Endodermal cell (in vitro differentiated cells): Measurements from ENCODE around the gene MTFMT. TPM values are rescaled to one million over a fixed set of nuclear protein-coding genes. Genes with fewer than 3 reads are reported as not detected.

ENCODE experiments used
- DNase-seq: peaks from one replicate; pipeline ENCODE4 v3.0.0-alpha.2; 2017
- H3K27ac ChIP-seq: 2 replicates; pipeline ENCODE4 v1.5.1; 2013; ENCODE audit warnings: mild to moderate bottlenecking, low read depth, low read length, moderate library complexity
- H3K27me3 ChIP-seq: 2 replicates; pipeline ENCODE4 v1.6.1; 2013; ENCODE audit warnings: mild to moderate bottlenecking, low read length, moderate library complexity; ENCODE audit not compliant: insufficient read depth, control insufficient read depth, poor library complexity, severe bottlenecking
- H3K36me3 ChIP-seq: 2 replicates; pipeline ENCODE4 v1.7.0; 2013; ENCODE audit warnings: mild to moderate bottlenecking, low read length, moderate library complexity; ENCODE audit not compliant: control insufficient read depth, insufficient read depth
- H3K4me1 ChIP-seq: one replicate; pipeline ENCODE4 v1.7.0; 2013; ENCODE audit warnings: low read length; ENCODE audit not compliant: control insufficient read depth, insufficient read depth
- H3K4me3 ChIP-seq: 2 replicates; pipeline ENCODE4 v1.5.1; 2013; ENCODE audit warnings: mild to moderate bottlenecking, low read length, moderate library complexity
- H3K9ac ChIP-seq: 2 replicates; pipeline ENCODE4 v1.6.1; 2013; ENCODE audit warnings: mild to moderate bottlenecking, low read length, moderate library complexity; ENCODE audit not compliant: poor library complexity, severe bottlenecking; ENCODE audit errors: extremely low read depth
- H3K9me3 ChIP-seq: 2 replicates; pipeline ENCODE4 v1.6.1; 2013; ENCODE audit warnings: mild to moderate bottlenecking, low read length, moderate library complexity; ENCODE audit not compliant: control insufficient read depth
- H3K27ac Mint-ChIP-seq: 2 replicates; pipeline ENCODE4 v1.8.0; 2020; ENCODE audit warnings: mixed read lengths
- H3K27me3 Mint-ChIP-seq: 2 replicates; pipeline ENCODE4 v1.8.0; 2021; ENCODE audit warnings: mild to moderate bottlenecking, mixed read lengths; ENCODE audit not compliant: insufficient read depth
- H3K36me3 Mint-ChIP-seq: 2 replicates; pipeline ENCODE4 v1.8.0; 2020; ENCODE audit warnings: low read depth, mixed read lengths
- H3K4me1 Mint-ChIP-seq: 2 replicates; pipeline ENCODE4 v1.8.0; 2020; ENCODE audit warnings: mixed read lengths
- H3K4me3 Mint-ChIP-seq: 2 replicates; pipeline ENCODE4 v1.8.0; 2020; ENCODE audit warnings: mild to moderate bottlenecking, moderate library complexity, mixed read lengths
- H3K9me3 Mint-ChIP-seq: 2 replicates; pipeline ENCODE4 v1.8.0; 2020; ENCODE audit warnings: mild to moderate bottlenecking, mixed read lengths
- WGBS, 2 experiments: methylation state at CpG; one replicate each; pipeline versions ENCODE4 v1.1.5 to v1.1.7; 2013; ENCODE audit warnings: missing lambda C conversion rate in 2 of 2, mixed read lengths in 1 of 2; ENCODE audit not compliant: insufficient coverage in 1 of 2, insufficient read length in 1 of 2; 5-methylcytosine and 5-hydroxymethylcytosine counted together
- total RNA-seq, 2 donors: library from RNA; stranded (reverse); fragmentation: NEBNext Ultra II Directional in 1 of 2; extraction: Animal tissue kit (Norgen Biotek cat#: 25700) in 1 of 2; gene quantifications; 2 replicates in 1 of 2; 3 replicates in 1 of 2; pipeline ENCODE4 v1.2.1, GENCODE V29; 2021
- TF ChIP-seq, protein P1 (sequence below): fragments of 200-600 bp; sonication (generic); conservative IDR thresholded peaks from 2 replicates; pipeline ENCODE4 v1.5.0; 2021; ENCODE audit warnings: antibody characterized with exemption, mild to moderate bottlenecking

MTFMT gene
- total RNA-seq, 2 donors from 2014 or later, result 17.8 to 23.2 TPM

DNA sequence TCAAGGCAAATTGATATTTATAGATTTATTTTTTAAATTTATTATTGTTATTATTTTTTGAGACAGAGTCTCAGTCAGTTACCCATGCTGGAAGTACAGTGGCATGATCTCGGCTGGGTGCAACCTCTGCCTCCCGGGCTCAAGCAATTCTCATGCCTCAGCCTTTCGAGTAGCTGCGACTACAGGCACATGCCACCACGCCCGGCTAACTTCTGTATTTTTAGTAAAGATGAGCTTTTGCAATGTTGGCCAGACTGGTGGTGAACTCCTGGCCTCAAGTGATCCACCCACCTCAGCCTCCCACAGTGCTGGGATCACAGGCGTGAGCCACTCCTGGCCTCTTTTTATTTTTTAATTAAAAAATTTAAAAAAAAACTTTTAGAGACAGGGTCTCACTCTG lies 58.7 kb downstream of the MTFMT start:
- H3K27me3 ChIP-seq, result no peaks in the 10 kb centered on the region
- Mint-ChIP-seq H3K36me3 (peaks cover 67% of the 10 kb centered on the region), H3K4me3 (no peak overlapping the region), H3K27ac (no peak overlapping the region), H3K9me3 (no peaks in the 10 kb centered on the region), H3K27me3 (no peaks in the 10 kb centered on the region), H3K4me1 (no peaks in the 10 kb centered on the region)
- 90 to 100% methylated on average over 3 to 6 of the region's 7 CpGs for WGBS, 2 experiments
- no peak overlapping the region for H3K27ac ChIP-seq
- no peaks in the 10 kb centered on the region for H3K4me1 ChIP-seq
- TF ChIP-seq, protein P1, sequence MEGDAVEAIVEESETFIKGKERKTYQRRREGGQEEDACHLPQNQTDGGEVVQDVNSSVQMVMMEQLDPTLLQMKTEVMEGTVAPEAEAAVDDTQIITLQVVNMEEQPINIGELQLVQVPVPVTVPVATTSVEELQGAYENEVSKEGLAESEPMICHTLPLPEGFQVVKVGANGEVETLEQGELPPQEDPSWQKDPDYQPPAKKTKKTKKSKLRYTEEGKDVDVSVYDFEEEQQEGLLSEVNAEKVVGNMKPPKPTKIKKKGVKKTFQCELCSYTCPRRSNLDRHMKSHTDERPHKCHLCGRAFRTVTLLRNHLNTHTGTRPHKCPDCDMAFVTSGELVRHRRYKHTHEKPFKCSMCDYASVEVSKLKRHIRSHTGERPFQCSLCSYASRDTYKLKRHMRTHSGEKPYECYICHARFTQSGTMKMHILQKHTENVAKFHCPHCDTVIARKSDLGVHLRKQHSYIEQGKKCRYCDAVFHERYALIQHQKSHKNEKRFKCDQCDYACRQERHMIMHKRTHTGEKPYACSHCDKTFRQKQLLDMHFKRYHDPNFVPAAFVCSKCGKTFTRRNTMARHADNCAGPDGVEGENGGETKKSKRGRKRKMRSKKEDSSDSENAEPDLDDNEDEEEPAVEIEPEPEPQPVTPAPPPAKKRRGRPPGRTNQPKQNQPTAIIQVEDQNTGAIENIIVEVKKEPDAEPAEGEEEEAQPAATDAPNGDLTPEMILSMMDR, result no peak
- H3K9ac ChIP-seq, result no peak overlapping the region
- no peaks in the 10 kb centered on the region for H3K9me3 ChIP-seq
- H3K36me3 ChIP-seq, result peaks cover 72% of the 10 kb centered on the region
- no peak for DNase-seq
- H3K4me3 ChIP-seq, result no peak overlapping the region

DNA sequence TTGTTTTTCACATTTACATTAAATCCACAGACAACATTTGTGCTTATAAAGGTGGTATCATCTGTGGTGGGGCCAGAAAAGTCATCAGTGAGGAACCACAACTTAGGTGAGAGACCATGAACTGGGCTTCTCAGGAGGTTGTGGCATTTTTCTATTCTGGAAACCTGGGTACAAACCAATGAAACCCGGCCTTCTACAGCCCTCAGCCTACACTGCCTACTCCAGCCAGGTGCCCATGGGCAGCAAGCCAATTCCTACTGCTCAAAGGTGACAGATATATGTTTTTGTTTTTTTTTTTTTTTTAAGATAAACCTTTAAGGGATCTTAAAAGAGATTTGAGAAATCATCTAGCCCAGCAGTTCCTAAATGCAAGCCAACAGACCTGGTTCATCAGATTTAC lies 60.0 kb downstream of the MTFMT start:
- DNase-seq, result no peak
- Histone ChIP-seq H3K27me3 (no peaks in the 10 kb centered on the region), H3K36me3 (peaks cover 72% of the 10 kb centered on the region), H3K4me1 (no peaks in the 10 kb centered on the region), H3K9me3 (no peaks in the 10 kb centered on the region), H3K27ac (no peak overlapping the region), H3K4me3 (no peak overlapping the region), H3K9ac (no peak overlapping the region)
- WGBS, 2 experiments, result 92% methylated on average over 1 of the region's 1 CpG; no CpG with 5 or more reads in 1 of the 2 experiments
- Mint-ChIP-seq H3K27me3 (no peaks in the 10 kb centered on the region), H3K9me3 (no peaks in the 10 kb centered on the region), H3K4me3 (no peak overlapping the region), H3K36me3 (peaks cover 69% of the 10 kb centered on the region), H3K27ac (no peak overlapping the region), H3K4me1 (no peaks in the 10 kb centered on the region)
- TF ChIP-seq, protein P1, result no peak

DNA sequence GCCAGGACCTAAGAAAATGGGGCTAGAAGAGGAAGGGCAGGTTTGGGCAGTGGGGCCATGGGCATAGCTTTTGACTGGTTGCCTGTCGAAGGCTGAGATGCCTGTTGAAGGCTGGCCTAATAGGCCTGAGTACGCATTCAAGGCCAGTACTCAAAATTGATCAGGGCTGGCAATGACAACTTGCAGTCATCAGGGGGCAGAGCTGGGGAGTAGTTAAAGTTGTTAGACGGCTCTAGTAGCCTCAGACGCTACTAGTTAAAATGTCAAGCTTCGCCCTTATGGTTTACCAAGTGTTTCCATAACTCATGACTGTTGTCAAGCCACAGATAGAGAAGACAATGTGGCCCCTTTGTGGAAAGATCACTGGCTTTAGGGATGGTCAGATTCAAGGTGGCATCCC lies 68.4 kb downstream of the MTFMT start:
- no peaks in the 10 kb centered on the region for H3K9me3 ChIP-seq
- no peaks in the 10 kb centered on the region for H3K27me3 ChIP-seq
- no peak overlapping the region for H3K9ac ChIP-seq
- H3K4me3 Mint-ChIP-seq, result no peak overlapping the region
- no peak overlapping the region for H3K27ac Mint-ChIP-seq
- H3K4me3 ChIP-seq, result no peak overlapping the region
- WGBS, 2 experiments, result 93 to 94% methylated on average over 5 of the region's 5 CpGs
- H3K36me3 ChIP-seq, result peaks cover 80% of the 10 kb centered on the region
- no peaks in the 10 kb centered on the region for H3K4me1 ChIP-seq
- no peaks in the 10 kb centered on the region for H3K27me3 Mint-ChIP-seq
- no peak overlapping the region for H3K27ac ChIP-seq
- DNase-seq, result no peak
- H3K9me3 Mint-ChIP-seq, result no peaks in the 10 kb centered on the region
- H3K36me3 Mint-ChIP-seq, result peaks cover 68% of the 10 kb centered on the region
- TF ChIP-seq, protein P1, result peak; percentile 68
- H3K4me1 Mint-ChIP-seq, result no peaks in the 10 kb centered on the region
